ENCODE data around the gene ANKRD23.

DNA sequence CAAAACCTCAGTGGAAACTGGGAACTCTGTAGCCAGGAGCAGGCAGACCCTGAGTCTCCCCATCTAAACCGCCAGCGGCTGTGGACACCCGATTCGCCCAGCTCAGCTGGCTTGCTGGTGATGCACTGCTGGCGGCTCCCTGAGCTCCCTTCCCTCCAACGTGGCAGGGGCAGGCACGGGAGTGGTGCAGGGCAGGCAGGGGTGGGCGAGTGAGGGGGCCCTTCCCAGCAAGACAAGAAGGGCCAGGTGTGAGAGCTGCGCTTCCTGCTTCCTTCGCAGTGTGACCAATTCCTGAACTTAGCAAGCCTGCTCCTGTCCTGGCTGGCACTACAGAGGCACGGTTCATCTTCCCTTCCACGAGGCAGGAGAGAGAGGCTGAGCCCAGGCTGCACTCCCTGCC, 38.4 kb upstream of the ANKRD23 start:
- no peak for TF ChIP-seq CTCF (IDR thresholded peaks at IDR 0.05; ENCODE audit: low read depth, low read length)
- TF ChIP-seq POLR2A (IDR thresholded peaks at IDR 0.05; ENCODE audit: extremely low read depth, insufficient read length), result no peak
